Measurements from ENCODE around the gene KCNK7.

Gene KCNK7

GRCh38 chr11:65554057-65554818 lies 41.4 kb downstream of the KCNK7 start:
- DNase-seq, result no peak

GRCh38 chr11:65553301-65554001 lies 42.1 kb downstream of the KCNK7 start:
- DNase-seq, result peak in 1 of 2 experiments; percentile 25

- no peak for DNase-seq
Measured at GRCh38 chr11:65552388-65552951, 43.1 kb downstream of the KCNK7 start.

GRCh38 chr11:65551572-65552387 lies 43.8 kb downstream of the KCNK7 start:
- DNase-seq, result peak in 1 of 2 experiments; percentile 46

- no peak for DNase-seq
Measured at GRCh38 chr11:65549096-65549495, 46.5 kb downstream of the KCNK7 start.

GRCh38 chr11:65548395-65548794 lies 47.2 kb downstream of the KCNK7 start:
- no peak for DNase-seq

- DNase-seq, result no peak
Measured at GRCh38 chr11:65547446-65548125, 48.0 kb downstream of the KCNK7 start.

- peak in 1 of 2 experiments; percentile 43 for DNase-seq
Measured at GRCh38 chr11:65546217-65546958, 49.2 kb downstream of the KCNK7 start.

GRCh38 chr11:65545853-65546216 lies 49.8 kb downstream of the KCNK7 start:
- no peak for DNase-seq
